CD4-positive, alpha-beta T cell (primary cell): ENCODE data around the gene CDH13. TPM values are rescaled to one million over a fixed set of nuclear protein-coding genes. Genes with fewer than 3 reads are reported as not detected.

Experiments
- ATAC-seq: fragments of 200-7000 bp; cut with Tn5 transposase; one replicate; pipeline ENCODE4 v1.10.0; 2022; ENCODE audit warnings: mild to moderate bottlenecking; ENCODE audit not compliant: poor library complexity
- CTCF ChIA-PET: fragments of 350-600 bp; sonication (Branson Sonifier 250); formaldehyde crosslinking; loops from one replicate; lab custom pipeline; 2021; ENCODE audit warnings: antibody characterized with exemption, inconsistent platforms; lab: Charles Lee
- POLR2A ChIA-PET: fragments of 350-600 bp; sonication (Branson Sonifier 250); formaldehyde crosslinking; loops from one replicate; lab custom pipeline; 2021; ENCODE audit warnings: antibody characterized with exemption, inconsistent platforms; lab: Charles Lee
- DNase-seq, 14 experiments: peaks; one replicate each; pipeline ENCODE4 v3.0.0-alpha.2; 2013 to 2020; ENCODE audit warnings: mixed read lengths in 2 of 14
- H3K27ac ChIP-seq, 2 donors: one replicate each; pipeline versions ENCODE4 v1.5.1 to v1.7.0; 2013; ENCODE audit warnings: low read length in 2 of 2, low read depth in 1 of 2, mild to moderate bottlenecking in 1 of 2
- H3K27me3 ChIP-seq, 2 experiments: 1 replicate in 1 of 2; 2 replicates in 1 of 2; pipeline versions ENCODE4 v1.6.1 to v1.7.0; 2013; ENCODE audit warnings: low read length in 2 of 2, control low read depth in 1 of 2, mild to moderate bottlenecking in 1 of 2, moderate library complexity in 1 of 2; ENCODE audit not compliant: insufficient read depth in 2 of 2, control insufficient read depth in 1 of 2
- H3K36me3 ChIP-seq: one replicate; pipeline ENCODE4 v1.6.1; 2013; ENCODE audit warnings: low read length, control low read depth; ENCODE audit not compliant: insufficient read depth
- H3K4me1 ChIP-seq: one replicate; pipeline ENCODE4 v1.6.1; 2013; ENCODE audit warnings: low read length, control low read depth; ENCODE audit not compliant: insufficient read depth
- H3K4me3 ChIP-seq: one replicate; pipeline ENCODE4 v1.5.1; 2013; ENCODE audit warnings: mild to moderate bottlenecking, low read length, moderate library complexity
- H3K9me3 ChIP-seq, 2 experiments: 1 replicate in 1 of 2; 2 replicates in 1 of 2; pipeline versions ENCODE4 v1.6.1 to v1.7.0; 2013; ENCODE audit warnings: low read length in 2 of 2, mild to moderate bottlenecking in 2 of 2, control low read depth in 1 of 2, moderate library complexity in 1 of 2; ENCODE audit not compliant: control insufficient read depth in 1 of 2, insufficient read depth in 1 of 2
- H3K27ac Mint-ChIP-seq: one replicate; pipeline ENCODE4 v1.8.0; 2020; ENCODE audit warnings: mixed read lengths
- H3K27me3 Mint-ChIP-seq: one replicate; pipeline ENCODE4 v1.8.0; 2021; ENCODE audit warnings: mixed read lengths
- H3K36me3 Mint-ChIP-seq: one replicate; pipeline ENCODE4 v1.8.0; 2021; ENCODE audit warnings: low read depth, mixed read lengths
- H3K4me1 Mint-ChIP-seq: one replicate; pipeline ENCODE4 v1.8.0; 2021; ENCODE audit warnings: low read depth, mixed read lengths
- H3K4me3 Mint-ChIP-seq: one replicate; pipeline ENCODE4 v1.8.0; 2020; ENCODE audit warnings: mild to moderate bottlenecking, mixed read lengths
- H3K9me3 Mint-ChIP-seq: one replicate; pipeline ENCODE4 v1.8.0; 2020; ENCODE audit warnings: mixed read lengths
- intact Hi-C, 2 experiments: fragments of 100-400 bp; cut with DNase I in 1 of 2; cut with micrococcal nuclease in 1 of 2; formaldehyde crosslinking; loops; one replicate each; pipeline versions ENCODE4 v1.15.1 to v1.9.0; 2023 to 2025; cut with DNase I, micrococcal nuclease
- total RNA-seq, 174 experiments: library from RNA in 2 of 174; stranded (reverse) in 2 of 174; gene quantifications; one replicate each; pipeline ENCODE4 v1.2.3 and lab custom pipeline; 2021 to 2026
- TF ChIP-seq, protein P1 (sequence below): fragments of 200-600 bp; IDR thresholded peaks from one replicate; pipeline ENCODE4 v1.8.0; 2022; ENCODE audit warnings: antibody characterized with exemption, mild to moderate bottlenecking

CDH13 gene
- total RNA-seq, 2 experiments from 2014 or later, result not detected

DNA sequence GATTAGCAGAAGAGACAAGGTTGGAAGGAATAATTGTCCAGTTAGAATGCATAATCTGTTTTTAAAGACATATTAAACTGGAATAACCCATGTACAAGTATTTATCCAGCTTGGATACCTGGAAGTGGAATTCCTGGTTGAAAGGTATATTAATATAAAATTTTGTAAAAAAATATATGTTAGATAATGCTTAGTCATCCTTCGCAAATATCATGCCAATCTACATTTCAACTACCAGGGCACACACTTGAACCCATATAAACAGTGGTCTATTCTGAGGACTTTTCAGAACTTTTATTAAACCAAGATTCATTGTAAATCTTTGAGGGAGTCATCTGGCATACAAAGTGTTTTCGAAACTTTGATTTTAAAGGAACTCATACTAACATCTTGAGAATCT lies 911.9 kb downstream of the CDH13 start:
- no peaks in the 10 kb centered on the region for H3K36me3 ChIP-seq
- no peaks in the 10 kb centered on the region for H3K4me1 ChIP-seq
- Mint-ChIP-seq H3K4me1 (no peaks in the 10 kb centered on the region), H3K36me3 (no peaks in the 10 kb centered on the region), H3K27me3 (no peaks in the 10 kb centered on the region), H3K4me3 (no peak overlapping the region), H3K9me3 (peaks cover 8% of the 10 kb centered on the region), H3K27ac (no peak overlapping the region)
- ChIA-PET CTCF (no interaction called here), POLR2A (no interaction called here)
- intact Hi-C loops, result no loop called here
- DNase-seq, result no peak
- H3K27me3 ChIP-seq, result no peaks in the 10 kb centered on the region
- H3K9me3 ChIP-seq, result peaks cover 0 to 4% of the 10 kb centered on the region in 2 experiments
- no peak overlapping the region for H3K4me3 ChIP-seq
- ATAC-seq, result no peak
- TF ChIP-seq, protein P1, sequence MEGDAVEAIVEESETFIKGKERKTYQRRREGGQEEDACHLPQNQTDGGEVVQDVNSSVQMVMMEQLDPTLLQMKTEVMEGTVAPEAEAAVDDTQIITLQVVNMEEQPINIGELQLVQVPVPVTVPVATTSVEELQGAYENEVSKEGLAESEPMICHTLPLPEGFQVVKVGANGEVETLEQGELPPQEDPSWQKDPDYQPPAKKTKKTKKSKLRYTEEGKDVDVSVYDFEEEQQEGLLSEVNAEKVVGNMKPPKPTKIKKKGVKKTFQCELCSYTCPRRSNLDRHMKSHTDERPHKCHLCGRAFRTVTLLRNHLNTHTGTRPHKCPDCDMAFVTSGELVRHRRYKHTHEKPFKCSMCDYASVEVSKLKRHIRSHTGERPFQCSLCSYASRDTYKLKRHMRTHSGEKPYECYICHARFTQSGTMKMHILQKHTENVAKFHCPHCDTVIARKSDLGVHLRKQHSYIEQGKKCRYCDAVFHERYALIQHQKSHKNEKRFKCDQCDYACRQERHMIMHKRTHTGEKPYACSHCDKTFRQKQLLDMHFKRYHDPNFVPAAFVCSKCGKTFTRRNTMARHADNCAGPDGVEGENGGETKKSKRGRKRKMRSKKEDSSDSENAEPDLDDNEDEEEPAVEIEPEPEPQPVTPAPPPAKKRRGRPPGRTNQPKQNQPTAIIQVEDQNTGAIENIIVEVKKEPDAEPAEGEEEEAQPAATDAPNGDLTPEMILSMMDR, result no peak
- no peak overlapping the region for H3K27ac ChIP-seq

DNA sequence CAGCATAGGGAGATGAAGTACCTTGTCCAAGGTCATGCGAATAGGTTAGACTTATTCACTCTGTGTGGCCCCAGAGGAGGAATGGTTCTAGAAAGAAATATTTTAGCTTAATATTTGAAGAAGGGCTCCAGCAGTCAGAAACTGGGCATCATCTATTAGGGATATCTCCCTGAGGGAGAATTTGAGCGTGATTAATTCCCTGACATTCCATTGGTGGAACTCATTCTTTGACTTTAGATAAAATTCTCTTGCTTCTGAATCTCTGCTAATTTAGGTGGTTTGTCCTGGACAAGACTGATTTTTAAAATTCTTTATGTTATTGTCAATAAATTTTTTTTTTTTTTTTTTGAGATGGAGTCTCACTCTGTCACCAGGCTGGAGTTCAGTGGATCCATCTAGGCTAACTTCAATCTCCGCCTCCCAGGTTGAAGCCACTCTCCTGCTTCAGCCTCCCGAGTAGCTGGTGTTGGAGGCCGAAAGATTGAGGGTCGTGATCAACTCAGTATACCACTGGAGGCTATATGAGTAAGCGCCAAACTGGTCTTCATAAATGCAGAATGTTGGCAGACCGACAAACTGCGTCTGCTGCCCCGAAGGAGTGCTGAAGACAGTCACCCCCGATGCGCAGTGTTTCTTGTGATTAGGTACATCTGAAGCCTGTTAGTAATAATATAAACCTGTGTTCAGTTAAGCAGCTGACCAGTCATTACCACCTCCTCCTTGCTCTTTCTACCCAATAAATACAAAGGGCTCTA lies 913.1 kb downstream of the CDH13 start:
- no peak overlapping the region for H3K4me3 Mint-ChIP-seq
- CTCF ChIA-PET, result no interaction called here
- intact Hi-C loops, result no loop called here

DNA sequence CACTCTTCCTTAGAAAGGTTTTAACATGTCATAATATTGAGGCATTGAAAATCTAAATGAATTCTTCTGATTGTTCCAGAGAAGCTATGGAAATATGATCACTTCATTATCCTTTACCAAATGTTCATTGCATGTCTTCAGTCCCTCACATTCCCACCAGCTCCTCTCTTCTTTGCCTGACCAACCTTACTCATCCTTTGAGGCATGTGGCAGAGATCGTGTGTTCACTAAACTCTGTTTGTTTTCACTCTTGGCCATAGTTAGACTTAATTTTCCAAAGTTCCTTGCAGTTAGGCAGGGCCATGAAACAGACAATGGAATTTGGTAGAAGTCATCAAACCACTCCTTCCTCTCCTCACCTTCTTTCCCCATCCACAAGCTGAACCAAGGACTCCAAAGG lies 914.5 kb downstream of the CDH13 start:
- DNase-seq (no peak), ATAC-seq (no peak)
- Mint-ChIP-seq H3K36me3 (no peaks in the 10 kb centered on the region), H3K4me3 (no peak overlapping the region), H3K27ac (no peak overlapping the region), H3K27me3 (no peaks in the 10 kb centered on the region), H3K4me1 (no peaks in the 10 kb centered on the region), H3K9me3 (peaks cover 3% of the 10 kb centered on the region)
- POLR2A ChIA-PET, result no interaction called here
- H3K4me1 ChIP-seq, result no peaks in the 10 kb centered on the region
- no peaks in the 10 kb centered on the region for H3K9me3 ChIP-seq
- H3K27me3 ChIP-seq, result no peaks in the 10 kb centered on the region
- CTCF ChIA-PET, result no interaction called here
- no peak overlapping the region for H3K4me3 ChIP-seq
- H3K36me3 ChIP-seq, result no peaks in the 10 kb centered on the region
- intact Hi-C loops, result no loop called here
- H3K27ac ChIP-seq, result no peak overlapping the region
- TF ChIP-seq, protein P1, result no peak

More for the DNA sequence above, 913.1 kb downstream of the CDH13 start:
- H3K36me3 Mint-ChIP-seq, result no peaks in the 10 kb centered on the region
- no peaks in the 10 kb centered on the region for H3K4me1 Mint-ChIP-seq
- TF ChIP-seq, protein P1, result no peak
- Histone ChIP-seq H3K9me3 (peaks cover 0 to 3% of the 10 kb centered on the region in 2 experiments), H3K4me1 (no peaks in the 10 kb centered on the region), H3K36me3 (no peaks in the 10 kb centered on the region), H3K27ac (no peak overlapping the region), H3K4me3 (no peak overlapping the region), H3K27me3 (no peaks in the 10 kb centered on the region)
- no peaks in the 10 kb centered on the region for H3K27me3 Mint-ChIP-seq
- no peak overlapping the region for H3K27ac Mint-ChIP-seq
- ATAC-seq (no peak), DNase-seq (no peak)
- POLR2A ChIA-PET, result no interaction called here
- peaks cover 8% of the 10 kb centered on the region for H3K9me3 Mint-ChIP-seq
